DND-41 (cell line): Measurements from ENCODE around the gene TPM4.
"Not testable (repeated sequence)": the region's sequence is repeated elsewhere in the genome, so short reads cannot be mapped to it uniquely, and the experiment has no call there.

Experiments used
- ATAC-seq: fragments of 200-7000 bp; cut with Tn5 transposase; 3 replicates; pipeline ENCODE4 v1.9.1; 2021; ENCODE audit warnings: low read depth; ENCODE audit not compliant: insufficient read depth
- DNase-seq: peaks from one replicate; pipeline ENCODE4 v3.0.0-alpha.2; 2020
- H2AFZ ChIP-seq: 2 replicates; pipeline ENCODE4 v1.6.0; 2012; ENCODE audit warnings: low read depth, low read length
- H3K27ac ChIP-seq: 2 replicates; pipeline ENCODE4 v1.5.1; 2012; ENCODE audit warnings: low read length, inconsistent platforms
- H3K27me3 ChIP-seq: fragments of 200-600 bp; sonication (generic); 2 replicates; pipeline ENCODE4 v1.6.0; 2012; ENCODE audit warnings: low read length, mild to moderate bottlenecking, inconsistent platforms; ENCODE audit not compliant: insufficient read depth, poor library complexity
- H3K36me3 ChIP-seq: 2 replicates; pipeline ENCODE4 v1.5.1; 2012; ENCODE audit warnings: low read length, inconsistent platforms; ENCODE audit not compliant: insufficient read depth
- H3K4me1 ChIP-seq: 2 replicates; pipeline ENCODE4 v1.5.1; 2012; ENCODE audit warnings: mild to moderate bottlenecking, low read length; ENCODE audit not compliant: insufficient read depth
- H3K4me2 ChIP-seq: 2 replicates; pipeline ENCODE4 v1.6.0; 2012; ENCODE audit warnings: mild to moderate bottlenecking, moderate library complexity, low read length, inconsistent platforms; ENCODE audit not compliant: insufficient read depth
- H3K4me3 ChIP-seq, 2 experiments: fragments of 200-600 bp in 1 of 2; shearing (Covaris generic) in 1 of 2; 2 replicates each; pipeline ENCODE4 v1.5.1; 2012 to 2016; ENCODE audit warnings: inconsistent platforms in 2 of 2, low read length in 2 of 2, mild to moderate bottlenecking in 2 of 2, low read depth in 1 of 2, moderate library complexity in 1 of 2
- H3K79me2 ChIP-seq: 2 replicates; pipeline ENCODE4 v1.6.0; 2012; ENCODE audit warnings: low read length, inconsistent platforms; ENCODE audit not compliant: insufficient read depth
- H3K9ac ChIP-seq: 2 replicates; pipeline ENCODE4 v1.6.0; 2012; ENCODE audit warnings: low read depth, mild to moderate bottlenecking, inconsistent platforms, low read length, moderate library complexity
- H3K9me3 ChIP-seq: 2 replicates; pipeline ENCODE4 v1.5.1; 2012; ENCODE audit warnings: low read length, moderate library complexity, mild to moderate bottlenecking, inconsistent platforms; ENCODE audit not compliant: insufficient read depth, severe bottlenecking
- H4K20me1 ChIP-seq: 2 replicates; pipeline ENCODE4 v1.6.0; 2012; ENCODE audit warnings: low read length; ENCODE audit not compliant: insufficient read depth
- CTCF ChIP-seq: IDR thresholded peaks from 2 replicates; pipeline ENCODE4 v1.5.1; 2012; ENCODE audit warnings: borderline replicate concordance, low read length, moderate library complexity, mild to moderate bottlenecking; ENCODE audit not compliant: poor library complexity, severe bottlenecking; ENCODE audit errors: extremely low read depth
- EZH2 ChIP-seq: IDR thresholded peaks from 3 replicates; pipeline ENCODE4 v1.6.1; 2012; ENCODE audit warnings: borderline replicate concordance, low read depth, mild to moderate bottlenecking, moderate library complexity, low read length, inconsistent platforms; ENCODE audit not compliant: severe bottlenecking

TPM4 gene

DNA sequence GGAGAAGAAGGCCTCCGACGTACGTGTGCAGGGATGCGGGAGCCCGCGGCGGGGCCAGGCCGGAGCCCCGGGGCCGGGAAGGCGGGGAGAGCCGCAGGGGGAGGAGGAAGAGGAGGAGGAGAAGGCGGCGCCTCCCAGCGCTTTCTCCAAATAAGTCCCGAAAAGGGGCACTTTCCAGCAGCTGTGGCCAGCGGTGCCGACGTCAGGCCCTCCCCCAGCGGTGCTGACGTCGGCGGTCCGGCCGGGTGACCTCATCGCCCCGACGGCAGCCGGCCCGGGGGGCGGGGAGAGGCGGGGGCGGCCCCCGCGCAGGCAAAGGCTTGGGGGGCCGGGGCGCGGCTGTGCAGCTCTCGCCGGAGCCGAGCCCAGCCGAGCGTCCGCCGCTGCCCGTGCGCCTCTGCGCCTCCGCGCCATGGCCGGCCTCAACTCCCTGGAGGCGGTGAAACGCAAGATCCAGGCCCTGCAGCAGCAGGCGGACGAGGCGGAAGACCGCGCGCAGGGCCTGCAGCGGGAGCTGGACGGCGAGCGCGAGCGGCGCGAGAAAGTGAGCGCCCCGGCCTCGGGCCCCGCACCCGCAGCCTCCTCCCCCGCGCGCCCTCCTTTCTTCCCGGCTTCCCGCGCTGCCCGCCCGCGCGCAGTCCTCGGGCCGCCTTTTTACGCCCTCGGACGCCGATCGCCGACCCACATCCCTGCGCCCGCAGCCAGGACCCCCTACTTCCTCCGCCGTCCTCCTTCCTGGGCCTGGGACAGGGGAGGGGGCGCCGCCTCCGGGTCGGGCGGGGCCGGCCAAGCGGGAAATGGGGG lies at the start of gene TPM4:
TSS of gene TPM4 (plus strand) at position 342 of the 804 bp plus-strand sequence. CDS start at position 413, 71 bp downstream.
- no peaks in the 10 kb centered on the region for H3K27me3 ChIP-seq
- H3K4me2 ChIP-seq: peak within 1 kb of the TSS; percentile 80
- H3K79me2 ChIP-seq: peaks cover 43% of the 10 kb centered on the region
- peak within 1 kb of the TSS; percentile 95 for H3K4me3 ChIP-seq
- H3K4me1 ChIP-seq: peaks cover 37% of the 10 kb centered on the region
- peak within 1 kb of the TSS; percentile 97 for H3K9ac ChIP-seq
- ATAC-seq: peak; percentile 47
- H3K27ac ChIP-seq: peak within 1 kb of the TSS; percentile 94
- TF ChIP-seq CTCF: no peak
- no peak for TF ChIP-seq EZH2
- H3K36me3 ChIP-seq: peaks cover 21% of the 10 kb centered on the region
- peak within 1 kb of the TSS; percentile 48 for H2AFZ ChIP-seq
- peaks cover 25% of the 10 kb centered on the region for H4K20me1 ChIP-seq
- no peaks in the 10 kb centered on the region for H3K9me3 ChIP-seq
- peak; percentile 84 for DNase-seq

- TF ChIP-seq CTCF (no peak), EZH2 (no peak)
- Histone ChIP-seq H3K4me2 (no peak overlapping the region), H3K4me1 (no peaks in the 10 kb centered on the region), H3K36me3 (no peaks in the 10 kb centered on the region), H3K27ac (no peak overlapping the region), H3K27me3 (no peaks in the 10 kb centered on the region), H4K20me1 (no peaks in the 10 kb centered on the region; the same call in 1 of the 2 replicates), H3K9me3 (no peaks in the 10 kb centered on the region), H2AFZ (no peak overlapping the region), H3K4me3 (no peak overlapping the region), H3K79me2 (no peaks in the 10 kb centered on the region), H3K9ac (no peak overlapping the region)
- ATAC-seq (no peak), DNase-seq (no peak)
These were observed 49.5 kb upstream of the TPM4 start for GRCh38 chr19:16026756-16027155.

DNA sequence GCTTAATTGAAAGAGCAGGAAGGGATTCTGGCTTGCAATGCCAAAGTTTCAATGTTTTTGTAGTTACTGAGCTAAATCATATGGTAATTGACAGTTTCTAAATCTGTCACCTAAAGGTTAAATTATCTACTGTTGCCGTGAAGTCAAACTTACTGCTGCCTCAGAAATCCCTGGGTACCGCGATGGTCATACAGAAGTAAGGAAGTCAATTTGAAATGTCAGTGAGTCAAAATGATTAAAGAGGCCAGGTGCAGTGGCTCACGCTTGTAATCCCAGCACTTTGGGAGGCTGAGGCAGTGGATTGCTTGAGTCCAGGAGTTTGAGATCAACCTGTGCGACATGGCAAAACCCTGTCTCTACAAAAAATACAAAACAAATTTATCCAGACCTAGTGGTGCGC lies 48.8 kb upstream of the TPM4 start:
- Histone ChIP-seq H3K27me3 (no peaks in the 10 kb centered on the region), H4K20me1 (no peaks in the 10 kb centered on the region; the same call in 1 of the 2 replicates), H3K4me3 (no peak overlapping the region), H3K9ac (no peak overlapping the region), H2AFZ (no peak overlapping the region), H3K4me1 (no peaks in the 10 kb centered on the region), H3K4me2 (no peak overlapping the region), H3K79me2 (no peaks in the 10 kb centered on the region), H3K36me3 (no peaks in the 10 kb centered on the region), H3K27ac (no peak overlapping the region), H3K9me3 (no peaks in the 10 kb centered on the region)
- TF ChIP-seq CTCF (no peak), EZH2 (no peak)
- DNase-seq (no peak), ATAC-seq (no peak)

GRCh38 chr19:16030155-16030554 lies 46.1 kb upstream of the TPM4 start:
- H3K4me2 ChIP-seq, H2AFZ ChIP-seq, H3K27ac ChIP-seq, H3K79me2 ChIP-seq, ATAC-seq, H3K9ac ChIP-seq, H3K9me3 ChIP-seq, H3K4me1 ChIP-seq, H3K4me3 ChIP-seq, H4K20me1 ChIP-seq, H3K27me3 ChIP-seq, H3K36me3 ChIP-seq, DNase-seq: not testable (repeated sequence)
